ENCODE results near the gene SULT1C4. TPM values are rescaled to one million over a fixed set of nuclear protein-coding genes. Genes with fewer than 3 reads are reported as not detected.

Gene SULT1C4
- total and polyA plus RNA-seq, 2 of the 8 experiments (the other 6 are each of a cell fraction or from before 2014, with no cell fraction given), result 1.5 to 2.1 TPM

DNA sequence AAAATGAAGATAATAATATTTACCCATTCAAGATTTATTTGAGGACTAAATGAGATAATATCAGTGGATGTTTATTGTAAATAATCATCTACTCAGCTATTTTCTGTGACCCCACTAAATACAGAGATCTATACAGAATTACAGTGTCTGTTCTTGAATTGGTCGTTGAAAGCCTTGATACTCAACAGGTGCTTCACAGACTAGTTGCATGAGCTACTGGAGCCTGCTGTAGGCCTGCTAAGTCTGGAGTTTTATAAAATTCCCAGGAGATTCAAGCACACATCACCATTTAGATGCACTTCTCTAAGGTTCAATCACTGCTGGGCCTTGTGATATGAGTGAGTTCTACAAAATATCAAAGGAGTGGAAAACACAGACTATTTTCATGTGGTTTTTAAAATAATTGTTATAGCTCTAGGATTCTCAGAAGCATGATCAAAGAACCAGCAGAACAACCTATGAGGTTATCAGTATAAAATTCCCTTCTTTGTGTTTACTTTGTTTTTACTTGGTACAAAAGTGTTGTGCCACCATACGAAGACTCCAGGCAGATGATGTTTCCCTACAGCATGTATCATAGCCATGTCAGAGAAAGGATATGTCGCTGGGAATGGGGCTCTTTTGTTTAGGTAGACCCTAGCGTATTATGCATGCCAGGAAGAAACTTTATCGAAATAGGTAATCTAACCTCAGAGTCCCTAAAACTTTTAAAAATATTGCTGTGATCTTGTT, 7.1 kb downstream of the SULT1C4 start:
- H2BK20ac ChIP-seq (ENCODE audit: low read length), result no peak overlapping the region
- 92% methylated on average over 5 of the region's 5 CpGs; no CpG with 5 or more reads in 1 of the 2 experiments for WGBS, 2 experiments (ENCODE audit: extremely low coverage in 1 of 2, insufficient coverage in 1 of 2, insufficient read length in 1 of 2, insufficient replicate concordance in 2 of 2, low coverage in 1 of 2, low lambda C conversion rate in 2 of 2, missing lambda C conversion rate in 1 of 2)
- no peaks in the 10 kb centered on the region for H3K9me3 ChIP-seq (ENCODE audit: insufficient read depth in 2 of 2, low read depth in 1 of 2, low read length in 1 of 2)
- no peak overlapping the region for H3K4me2 ChIP-seq (ENCODE audit: insufficient read depth in 1 of 2, low read depth in 2 of 2, low read length in 2 of 2)
- H3K4me1 ChIP-seq (replicated peaks in 1 of 4; ENCODE audit: control insufficient read depth in 3 of 4, insufficient read depth in 4 of 4, low read length in 3 of 4), result peaks cover 0 to 12% (median 7%) of the 10 kb centered on the region in 4 experiments; a peak in 3 of 7 replicates
- no peak overlapping the region for H4K5ac ChIP-seq (ENCODE audit: insufficient read length, low read depth, low read length)
- ChIA-PET CTCF (ENCODE audit: partially characterized antibody) (interaction anchor here (0.7 to 2.3 kb wide), 8 partner anchors 11 to 252 kb away, joined by 3 to 7 read pairs (median 4); no protein-coding TSS in a partner anchor), POLR2A (ENCODE audit: partially characterized antibody) (interaction anchor here (0.6 to 1.2 kb wide), 3 partner anchors 9 to 856 kb away, joined by 3 read pairs; partner anchors contain the start of gene GCC2)
- no peak overlapping the region for H3K4ac ChIP-seq (replicated peaks; ENCODE audit: insufficient read length, low read depth, low read length)
- TF ChIP-seq GABPA (IDR thresholded peaks at IDR 0.05; ENCODE audit: borderline replicate concordance, insufficient read depth, low read length), result no peak
- TF ChIP-seq EZH2 (IDR thresholded peaks at IDR 0.05; ENCODE audit: low read depth, low read length, severe bottlenecking), result no peak
- FAIRE-seq (no peak), DNase-seq (ENCODE audit: low read depth in 1 of 2, low spot score in 2 of 2) (no peak)
- H3K27ac ChIP-seq (ENCODE audit: low read depth, low read length), result no peak overlapping the region
- no peak overlapping the region for H2BK5ac ChIP-seq (ENCODE audit: low read depth, low read length)
- no peaks in the 10 kb centered on the region for H3K79me2 ChIP-seq (ENCODE audit: control insufficient read depth in 1 of 2, insufficient read depth in 2 of 2, low read length in 2 of 2)
- H2AFZ ChIP-seq (ENCODE audit: low read length), result no peak overlapping the region
- no peak overlapping the region for H3K14ac ChIP-seq (ENCODE audit: insufficient read length)
- no peak overlapping the region for H2BK15ac ChIP-seq (ENCODE audit: low read length)
- H3K4me3 ChIP-seq (ENCODE audit: extremely low read depth in 1 of 4, insufficient read depth in 2 of 4, low read depth in 3 of 4, low read length in 4 of 4), result no peak overlapping the region
- H3K36me3 ChIP-seq (ENCODE audit: control insufficient read depth in 2 of 4, insufficient read depth in 4 of 4, low read length in 3 of 4), result no peaks in the 10 kb centered on the region; a peak in 1 of 8 replicates
- no peak overlapping the region for H3K18ac ChIP-seq (ENCODE audit: extremely low read depth, low read length)
- H4K91ac ChIP-seq (replicated peaks; ENCODE audit: insufficient read length, low read length), result peak overlapping the region; percentile 46
- H3K27me3 ChIP-seq (replicated peaks in 1 of 4; ENCODE audit: control insufficient read depth in 3 of 4, extremely low read depth in 1 of 4, insufficient read depth in 3 of 4, low read length in 3 of 4), result no peaks in the 10 kb centered on the region
- H3K56ac ChIP-seq (replicated peaks; ENCODE audit: insufficient read length, low read depth, low read length), result no peak overlapping the region
- H3K23me2 ChIP-seq (ENCODE audit: low read depth, low read length), result no peaks in the 10 kb centered on the region; the same call in 1 of the 2 replicates
- no peak overlapping the region for H2AK5ac ChIP-seq (ENCODE audit: low read depth, low read length)
- no peak overlapping the region for H4K8ac ChIP-seq (ENCODE audit: extremely low read depth, insufficient read depth, low read length)
- H3K9ac ChIP-seq (replicated peaks in 1 of 4; ENCODE audit: extremely low read depth in 1 of 4, low read depth in 3 of 4, low read length in 3 of 4), result no peak overlapping the region
- H3K23ac ChIP-seq (ENCODE audit: insufficient read length), result no peak overlapping the region
- H4K20me1 ChIP-seq (replicated peaks in 1 of 2; ENCODE audit: control insufficient read depth in 1 of 2, insufficient read depth in 2 of 2, low read length in 2 of 2), result no peaks in the 10 kb centered on the region
- H3K79me1 ChIP-seq (ENCODE audit: low read depth, low read length), result no peaks in the 10 kb centered on the region
- no peak overlapping the region for H2BK12ac ChIP-seq (ENCODE audit: low read depth, low read length)
- H2BK120ac ChIP-seq (replicated peaks; ENCODE audit: low read depth, low read length), result no peak overlapping the region

Measured in H1 (cell line).